Caki2 (cell line): Measurements from ENCODE around the gene ABR. TPM values are rescaled to one million over a fixed set of nuclear protein-coding genes. Genes with fewer than 3 reads are reported as not detected.

Experiments
- DNase-seq: peaks from one replicate; pipeline ENCODE4 v3.0.0-alpha.2; 2015; ENCODE audit warnings: low read depth
- in situ Hi-C: cut with HindIII; loops from 2 replicates; pipeline ENCODE4 v1.10.0; 2016; ENCODE audit warnings: low sequenced_read_pairs, low pct_unique_long_range_greater_than_20kb, mixed read lengths
- total RNA-seq: library from RNA; depleted of rRNA; stranded (reverse); fragments of >200 nt; shearing (Covaris generic); gene quantifications from 2 replicates; pipeline ENCODE4 v1.2.3, GENCODE V29; 2014; ENCODE audit warnings: low replicate concordance

Gene ABR
- total RNA-seq, 1 experiment from 2014 or later, result 37.4 TPM

DNA sequence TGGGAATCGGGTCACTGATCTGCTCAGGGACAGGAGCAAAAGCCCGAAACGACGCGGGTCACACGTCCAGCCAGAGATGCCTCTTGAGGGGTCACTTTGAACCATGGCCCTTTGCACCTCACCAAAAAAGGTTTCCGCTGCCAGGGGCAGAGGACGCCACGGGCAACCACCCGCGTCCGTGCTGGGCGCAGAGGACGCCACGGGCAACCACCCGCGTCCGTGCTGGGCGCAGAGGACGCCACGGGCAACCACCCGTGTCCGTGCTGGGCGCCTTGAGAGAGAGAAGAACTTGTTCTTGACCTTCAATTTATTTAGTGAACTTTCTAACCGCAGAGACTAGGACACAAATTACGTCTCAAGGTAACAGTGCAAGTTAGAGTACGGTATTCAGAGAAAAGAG is 147.4 kb downstream of the ABR start:
- no peak for DNase-seq
- in situ Hi-C loops, result no loop called here

DNA sequence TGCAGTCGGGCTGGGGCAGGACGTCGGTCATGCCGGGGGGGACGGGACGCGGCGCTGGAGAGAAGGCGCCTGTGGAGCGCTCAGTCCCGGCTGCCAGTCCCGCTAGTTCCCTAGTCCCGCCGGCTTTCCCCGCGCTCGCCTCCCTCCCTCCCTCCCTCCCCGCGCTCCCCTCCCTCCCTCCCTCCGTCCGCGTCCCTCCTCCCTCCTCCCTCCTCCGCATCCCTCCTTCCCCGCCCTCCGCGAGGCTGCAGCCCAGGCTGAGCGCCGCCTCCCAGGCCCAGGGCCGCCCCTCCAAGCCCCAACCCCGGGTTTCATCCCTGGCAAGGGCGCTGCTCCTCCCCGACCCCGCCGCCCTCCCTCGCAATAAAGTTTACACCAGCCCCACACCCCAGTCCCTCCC is 148.1 kb downstream of the ABR start:
- in situ Hi-C loops, result no loop called here
- no peak for DNase-seq

GRCh38 chr17:1030684-1031532 is 148.9 kb downstream of the ABR start:
- in situ Hi-C loops, result no loop called here
- DNase-seq, result no peak

- DNase-seq, result no peak
- in situ Hi-C loops, result no loop called here
Observed at GRCh38 chr17:1029922-1030644, 149.7 kb downstream of the ABR start.

DNA sequence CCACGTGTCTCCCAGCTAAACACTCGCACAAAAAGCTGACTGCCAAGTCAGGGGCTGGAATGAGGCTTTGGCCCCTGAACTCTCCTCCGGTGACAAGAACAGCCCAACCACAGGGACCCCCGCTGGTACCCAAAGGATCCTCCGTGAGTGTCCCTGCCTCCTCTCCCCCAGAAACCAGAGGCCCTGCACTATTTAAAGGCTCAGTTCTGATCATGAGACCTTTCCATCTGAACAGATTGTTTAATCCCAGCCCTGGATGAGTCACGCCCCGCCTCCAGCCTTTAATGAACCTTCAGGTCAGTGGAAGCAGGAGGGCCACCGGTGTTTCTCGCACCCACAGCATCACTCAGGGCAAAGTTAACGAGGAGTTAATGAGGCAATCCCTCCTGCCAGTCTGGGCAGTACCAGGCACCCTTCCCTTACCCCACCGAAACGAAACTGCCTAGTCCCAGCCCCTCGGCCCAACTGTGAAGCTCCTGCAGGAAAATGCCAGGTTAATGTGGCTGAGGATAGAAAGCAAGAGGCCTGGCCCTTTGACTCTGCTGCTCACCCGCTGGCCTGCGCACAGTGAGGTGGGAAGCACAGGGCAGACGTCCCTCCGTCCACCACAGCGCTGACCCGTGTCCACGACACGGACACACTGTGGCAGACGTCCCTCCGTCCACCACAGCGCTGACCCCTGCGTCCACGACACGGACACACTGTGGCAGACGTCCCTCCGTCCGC is 150.4 kb downstream of the ABR start:
- peak; percentile 19 for DNase-seq
- in situ Hi-C loops, result no loop called here

- in situ Hi-C loops, result no loop called here
- DNase-seq, result no peak
Observed at GRCh38 chr17:1027044-1027443, 152.7 kb downstream of the ABR start.

DNA sequence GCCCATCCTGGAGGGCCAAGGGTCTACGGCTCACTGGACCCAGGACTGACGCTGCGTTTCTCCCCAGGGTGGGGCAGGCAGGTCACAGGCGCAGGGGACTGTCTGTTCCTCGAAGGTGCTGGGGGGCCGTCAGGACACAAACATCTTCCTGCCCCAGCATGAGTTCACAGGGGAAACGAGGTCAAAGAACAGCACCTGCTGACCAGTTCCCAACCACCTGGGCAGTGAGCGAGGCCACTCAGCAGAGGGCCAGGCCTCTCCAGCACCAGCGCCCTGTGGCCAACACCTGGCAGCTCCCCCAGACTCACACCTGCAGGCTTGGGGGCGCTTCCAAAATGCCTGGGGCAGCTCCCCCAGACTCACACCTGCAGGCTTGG is 153.2 kb downstream of the ABR start:
- no peak for DNase-seq
- in situ Hi-C loops, result no loop called here

DNA sequence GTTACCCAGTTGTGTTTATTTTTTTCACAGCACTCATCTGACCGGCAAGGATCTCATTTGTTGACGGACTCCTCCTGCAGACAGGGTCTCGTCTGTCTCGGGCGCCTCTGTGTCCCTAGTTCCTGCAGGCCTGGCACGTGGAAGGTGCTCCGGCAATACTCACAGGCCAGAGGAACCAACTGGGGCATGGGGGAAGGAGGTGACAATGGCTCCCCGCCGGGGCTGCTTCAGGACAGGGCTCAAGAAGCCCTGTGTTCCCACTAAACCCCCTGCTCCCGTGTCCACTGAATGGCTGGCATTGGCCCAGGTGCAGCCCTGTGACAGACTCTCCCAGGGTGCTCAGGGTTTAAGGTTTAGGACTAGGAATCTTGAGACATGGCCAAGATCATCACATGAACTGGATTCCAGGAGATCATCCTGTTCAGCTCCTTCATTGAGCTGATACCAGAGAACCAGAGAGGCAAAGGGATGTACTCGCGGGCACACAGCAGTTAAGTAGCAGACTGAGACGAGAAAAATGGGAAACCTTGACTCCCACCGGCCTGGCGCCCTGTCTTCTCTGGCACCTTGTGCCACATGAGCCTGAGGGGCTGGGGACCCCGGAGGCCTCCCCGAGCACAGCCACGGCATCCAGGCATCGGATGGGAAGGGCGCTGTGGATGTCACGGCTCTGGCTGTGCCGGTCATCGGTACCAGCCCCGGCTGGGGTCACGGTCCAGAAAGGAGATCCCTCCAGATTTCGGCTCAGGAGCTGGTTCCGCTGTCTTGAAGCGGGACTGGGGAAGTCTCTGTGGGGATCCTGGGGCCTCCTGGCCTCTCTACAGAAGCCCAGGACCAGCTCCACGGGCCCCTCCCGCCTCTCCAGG is 153.8 kb downstream of the ABR start:
- in situ Hi-C loops, result no loop called here
- no peak for DNase-seq

DNA sequence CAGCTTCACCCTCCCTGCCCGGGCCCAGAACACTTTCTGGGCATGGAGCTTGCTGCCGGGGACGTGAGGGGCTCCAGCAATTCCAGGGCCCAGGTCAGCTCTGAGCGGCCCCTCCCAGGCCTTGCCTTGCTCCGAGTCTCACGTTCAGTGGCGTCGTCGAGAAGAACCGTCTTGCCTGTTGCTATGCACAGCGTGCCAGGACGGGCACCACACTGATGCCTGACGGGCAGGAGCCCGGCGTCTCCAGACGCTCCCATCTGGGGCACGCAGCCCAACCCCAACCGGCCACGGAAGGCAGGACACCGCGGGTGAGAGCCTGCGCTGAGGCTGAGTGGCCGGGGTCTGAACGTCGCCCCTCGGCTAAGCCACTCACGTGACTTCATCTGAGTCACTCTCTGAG is 155.7 kb downstream of the ABR start:
- no peak for DNase-seq
- in situ Hi-C loops, result no loop called here

DNA sequence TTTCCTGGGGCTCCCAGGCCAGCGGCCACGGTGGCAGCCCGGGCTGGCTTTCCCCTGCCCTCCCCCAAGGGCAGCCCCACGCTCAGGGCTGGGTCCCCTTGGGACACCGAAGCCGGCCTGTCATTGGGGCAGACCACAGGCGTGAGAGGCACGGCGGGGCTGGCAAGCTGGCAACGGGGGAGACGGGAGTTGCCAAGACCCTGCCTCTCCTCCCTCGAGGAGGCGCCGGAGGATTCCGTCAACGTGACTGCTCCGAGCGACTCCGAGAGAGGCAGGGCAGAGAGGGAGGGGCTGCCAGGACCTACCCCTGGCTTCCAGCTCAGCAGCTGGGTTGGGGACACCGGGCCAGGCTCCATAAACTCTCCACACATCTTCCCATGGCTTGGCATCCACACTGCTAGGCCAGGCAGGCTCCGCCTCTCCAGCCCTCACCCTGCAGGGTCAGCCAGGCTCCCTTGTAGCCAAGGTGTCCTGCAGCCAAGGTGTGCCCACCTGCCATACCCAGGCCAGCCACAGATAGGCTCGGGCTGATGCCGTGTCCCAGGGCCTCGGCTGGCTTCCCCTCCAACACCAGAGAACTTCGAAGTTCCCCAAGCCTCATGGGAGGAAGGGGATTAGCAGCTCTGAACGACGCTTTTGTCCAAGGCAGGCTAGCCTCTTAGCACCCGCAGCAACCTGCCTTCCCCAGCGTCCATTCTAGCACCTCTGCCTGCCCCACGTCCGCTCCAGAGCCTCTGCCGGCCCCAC is 157.3 kb downstream of the ABR start:
- in situ Hi-C loops, result no loop called here

DNA sequence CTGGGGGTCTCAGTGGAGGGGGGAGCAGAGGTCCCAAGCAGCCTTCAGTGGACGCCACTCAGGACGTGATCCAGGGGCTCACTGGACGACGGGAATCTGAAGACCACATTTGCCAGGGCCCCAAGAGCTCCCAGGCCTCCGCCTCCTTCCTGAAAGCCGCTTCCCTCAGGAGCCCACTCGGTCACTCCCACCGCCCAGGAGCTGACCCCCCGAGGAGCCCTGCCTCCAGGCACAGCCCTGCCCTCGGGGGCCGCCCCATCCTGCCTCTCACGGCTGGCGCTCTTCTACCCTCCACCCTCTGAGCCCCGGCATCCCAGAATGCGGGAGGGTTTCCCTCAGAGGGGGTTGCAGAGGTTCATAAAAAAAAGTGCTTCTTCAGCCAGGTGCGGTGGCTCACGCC is 158.6 kb downstream of the ABR start:
- no peak for DNase-seq
- in situ Hi-C loops, result no loop called here

More for the DNA sequence above, 157.3 kb downstream of the ABR start:
- no peak for DNase-seq

DNA sequence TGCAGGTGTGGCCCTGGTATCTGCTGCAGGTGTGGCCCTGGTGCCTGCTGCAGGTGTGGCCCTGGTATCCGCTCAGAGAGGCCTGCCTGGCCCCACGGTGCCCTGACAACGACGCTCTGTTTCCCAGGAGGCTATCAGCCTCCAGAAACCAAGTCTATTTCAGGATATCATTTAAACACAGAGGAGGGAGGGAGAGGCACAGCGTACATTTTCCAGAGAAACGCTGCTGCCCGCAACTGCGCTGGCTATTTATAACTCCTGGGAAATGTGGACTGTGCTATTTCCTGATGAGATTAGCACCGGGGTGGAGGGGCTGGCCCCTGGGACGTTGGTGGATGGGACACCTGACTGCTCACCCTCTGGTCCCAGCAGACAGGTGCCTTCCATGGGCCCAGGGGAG is 160.3 kb downstream of the ABR start:
- in situ Hi-C loops, result no loop called here
- no peak for DNase-seq

DNA sequence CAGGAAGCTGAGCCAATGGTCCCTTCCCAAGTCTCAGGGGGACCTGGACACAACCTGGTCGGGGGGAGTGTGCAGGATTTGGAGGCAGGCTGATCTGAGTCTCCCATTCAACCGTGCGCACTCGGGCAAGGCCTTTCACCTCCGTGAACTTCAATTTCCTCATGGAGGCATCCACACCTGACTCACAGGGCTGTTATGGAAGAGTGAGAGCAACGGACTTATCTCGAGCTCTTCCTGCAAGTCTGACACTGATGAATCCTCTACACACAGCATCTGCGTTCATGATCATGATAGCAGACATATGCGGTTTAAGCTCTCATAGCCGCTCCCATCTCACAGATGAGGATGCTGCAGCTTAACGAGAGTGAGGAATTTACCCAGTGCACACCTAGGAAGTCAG is 161.2 kb downstream of the ABR start:
- in situ Hi-C loops, result no loop called here
- DNase-seq, result no peak

GRCh38 chr17:1013729-1014090 is 166.1 kb downstream of the ABR start:
- DNase-seq, result no peak
- in situ Hi-C loops, result no loop called here

DNA sequence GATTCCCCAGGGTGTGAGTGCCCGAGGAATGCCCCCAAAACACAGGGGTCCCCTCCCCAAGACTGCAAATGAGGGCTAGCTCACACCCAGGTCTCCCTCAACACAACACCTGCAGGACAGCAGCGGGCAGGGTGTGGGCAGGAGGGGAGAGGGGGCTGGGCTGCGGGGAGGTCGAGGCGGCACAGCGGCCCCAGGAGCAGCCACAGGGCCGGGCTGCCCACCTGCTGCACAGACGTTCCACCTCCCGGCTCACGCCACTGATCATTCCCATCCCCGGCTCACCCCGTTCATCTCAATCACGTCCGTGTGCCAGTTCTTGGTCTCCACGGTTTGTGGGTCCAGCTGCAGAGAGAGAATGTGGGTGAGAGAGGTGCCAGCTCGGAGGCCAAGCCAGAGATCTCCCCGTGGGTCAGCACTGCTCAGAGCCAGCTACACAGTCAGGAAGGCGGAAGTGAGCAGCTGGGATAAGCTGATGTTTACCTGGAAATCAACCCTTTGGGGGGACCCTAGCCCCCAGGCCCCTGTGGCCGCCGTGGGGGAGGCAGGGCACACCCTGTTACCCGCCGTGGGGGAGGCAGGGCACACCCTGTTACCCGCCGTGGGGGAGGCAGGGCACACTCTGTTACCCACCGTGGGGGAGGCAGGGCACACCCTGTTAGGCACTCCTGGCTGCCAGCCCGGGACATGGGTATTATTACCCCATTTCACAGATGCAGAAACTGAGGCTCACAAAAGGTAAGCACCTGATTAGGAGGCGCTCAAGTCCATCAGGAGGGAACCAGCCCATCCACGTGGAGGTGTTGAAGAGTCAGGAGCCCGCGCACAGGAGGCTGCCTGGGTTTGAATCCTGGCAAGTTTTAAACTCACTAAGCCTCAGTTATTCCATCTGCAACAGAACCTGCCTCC is 166.7 kb downstream of the ABR start:
- DNase-seq, result no peak
- in situ Hi-C loops, result no loop called here

GRCh38 chr17:1011760-1012735 is 167.7 kb downstream of the ABR start:
- no peak for DNase-seq
- in situ Hi-C loops, result no loop called here
